ENCODE results near the gene MCM10.

DNA sequence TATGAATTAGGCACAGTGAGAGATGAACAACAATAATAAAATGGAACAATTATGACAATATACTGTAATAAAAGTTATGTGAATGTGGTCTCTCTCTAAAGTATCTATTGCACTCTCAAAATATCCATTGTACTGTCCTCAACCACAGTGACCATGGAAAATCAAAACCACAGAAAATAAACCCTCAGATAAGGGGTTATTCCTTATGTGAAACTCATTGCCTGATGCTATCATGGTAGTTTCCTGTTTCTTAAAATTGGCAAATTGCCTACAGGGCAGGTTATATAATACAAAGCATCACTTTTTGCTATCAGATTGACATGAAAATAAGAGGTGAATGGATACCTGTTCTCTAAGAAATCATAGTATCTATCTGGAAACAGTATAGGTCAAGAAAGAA, 3.8 kb downstream of the MCM10 start:
- TF ChIP-seq, protein P1, sequence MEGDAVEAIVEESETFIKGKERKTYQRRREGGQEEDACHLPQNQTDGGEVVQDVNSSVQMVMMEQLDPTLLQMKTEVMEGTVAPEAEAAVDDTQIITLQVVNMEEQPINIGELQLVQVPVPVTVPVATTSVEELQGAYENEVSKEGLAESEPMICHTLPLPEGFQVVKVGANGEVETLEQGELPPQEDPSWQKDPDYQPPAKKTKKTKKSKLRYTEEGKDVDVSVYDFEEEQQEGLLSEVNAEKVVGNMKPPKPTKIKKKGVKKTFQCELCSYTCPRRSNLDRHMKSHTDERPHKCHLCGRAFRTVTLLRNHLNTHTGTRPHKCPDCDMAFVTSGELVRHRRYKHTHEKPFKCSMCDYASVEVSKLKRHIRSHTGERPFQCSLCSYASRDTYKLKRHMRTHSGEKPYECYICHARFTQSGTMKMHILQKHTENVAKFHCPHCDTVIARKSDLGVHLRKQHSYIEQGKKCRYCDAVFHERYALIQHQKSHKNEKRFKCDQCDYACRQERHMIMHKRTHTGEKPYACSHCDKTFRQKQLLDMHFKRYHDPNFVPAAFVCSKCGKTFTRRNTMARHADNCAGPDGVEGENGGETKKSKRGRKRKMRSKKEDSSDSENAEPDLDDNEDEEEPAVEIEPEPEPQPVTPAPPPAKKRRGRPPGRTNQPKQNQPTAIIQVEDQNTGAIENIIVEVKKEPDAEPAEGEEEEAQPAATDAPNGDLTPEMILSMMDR (IDR thresholded peaks at IDR 0.05): no peak
- no peak for TF ChIP-seq EZH2 (IDR thresholded peaks at IDR 0.05)
- no peak for TF ChIP-seq EZH2phosphoT487 (IDR thresholded peaks at IDR 0.05)

Measured in neural progenitor cell (in vitro differentiated cells).